ENCODE results near the gene MISP3.
"Not testable (repeated sequence)": the region's sequence is repeated elsewhere in the genome, so short reads cannot be mapped to it uniquely, and the experiment has no call there.

MISP3 gene

GRCh38 chr19:14072535-14073260 is at the start of gene MISP3:
Gene MISP3, plus strand, starts transcription at chr19:14072786. Its CDS starts 524 bp downstream, at chr19:14073310.
- no peak for DNase-seq

DNA sequence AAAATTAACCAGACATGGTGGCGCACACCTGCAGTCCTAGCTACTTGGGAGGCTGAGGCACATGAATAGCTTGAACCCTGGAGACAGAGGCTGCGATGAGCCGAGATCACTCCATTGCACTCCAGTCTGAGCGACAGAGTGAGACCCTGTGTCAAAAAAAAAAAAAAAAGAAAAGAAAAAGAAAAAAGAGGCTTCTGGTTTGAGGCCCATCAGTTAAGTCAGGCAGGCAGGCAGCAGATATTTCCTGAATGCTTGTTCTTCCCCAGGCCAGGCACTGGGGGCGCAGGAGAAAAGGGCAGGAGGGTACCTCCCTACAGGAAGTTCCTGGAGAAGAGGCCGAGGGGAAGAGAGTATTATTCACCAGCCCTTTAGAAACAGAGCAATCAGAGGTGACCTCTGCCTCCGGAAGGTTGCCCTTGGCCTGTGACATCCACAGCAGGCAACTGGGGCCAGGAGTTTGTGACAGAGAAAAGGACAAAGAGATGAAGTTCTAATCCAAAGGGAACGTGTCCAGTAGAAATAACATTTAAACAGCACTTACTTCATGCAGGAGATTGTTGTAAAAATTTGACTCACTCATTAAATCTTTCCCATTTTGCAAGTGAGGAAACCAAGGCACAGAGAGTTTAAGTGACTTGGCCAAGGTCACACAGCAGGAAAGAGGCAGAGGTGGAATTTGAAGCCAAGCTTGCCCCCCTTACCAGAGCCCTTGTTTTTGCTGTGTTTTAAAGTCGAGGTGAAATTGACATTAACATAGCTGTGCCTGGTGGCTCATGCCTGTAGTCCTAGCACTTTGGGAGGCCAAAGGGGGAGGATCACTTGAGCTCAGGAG is 49.0 kb upstream of the MISP3 start:
- DNase-seq, result no peak

DNA sequence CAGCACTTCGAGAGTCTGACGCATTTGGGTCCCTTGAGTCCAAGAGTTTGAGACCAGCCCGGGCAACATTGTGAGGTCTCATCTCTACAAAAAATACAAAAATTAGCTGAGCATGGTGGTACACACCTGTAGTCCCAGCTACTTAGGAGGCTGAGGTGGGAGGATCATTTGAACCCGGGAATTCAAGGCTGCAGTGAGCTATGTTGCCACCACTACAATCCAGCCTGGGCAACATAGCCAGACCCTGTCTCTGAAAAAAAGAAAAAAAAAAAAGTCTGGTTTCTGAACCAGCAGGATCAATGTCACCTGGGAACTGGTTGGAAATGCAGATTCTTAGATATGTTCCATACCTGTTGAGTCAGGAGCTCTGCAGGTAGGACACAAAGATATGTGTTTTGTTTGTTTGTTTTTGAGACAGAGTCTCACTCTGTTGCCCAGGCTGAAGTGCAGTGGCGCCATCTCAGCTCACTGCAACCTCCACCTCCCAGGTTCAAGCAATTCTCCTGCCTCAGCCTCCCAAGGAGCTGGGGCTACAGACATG is 45.9 kb upstream of the MISP3 start:
- DNase-seq, result not testable (repeated sequence)

- no peak for DNase-seq
These were observed 44.6 kb upstream of the MISP3 start, which contains the start of gene RLN3 for GRCh38 chr19:14027856-14028450. Gene RLN3, plus strand, starts transcription at chr19:14028148. Its CDS starts 57 bp downstream, at chr19:14028205.

- no peak for DNase-seq
These were observed 43.7 kb upstream of the MISP3 start for GRCh38 chr19:14028901-14029300.

GRCh38 chr19:14030997-14031718 is 41.4 kb upstream of the MISP3 start:
- DNase-seq, result no peak

GRCh38 chr19:14031719-14032480 is 40.7 kb upstream of the MISP3 start, which contains the start of gene IL27RA:
Gene IL27RA, plus strand, starts transcription at chr19:14031762. Its CDS starts 111 bp downstream, at chr19:14031873.
- DNase-seq, result peak; percentile 66

DNA sequence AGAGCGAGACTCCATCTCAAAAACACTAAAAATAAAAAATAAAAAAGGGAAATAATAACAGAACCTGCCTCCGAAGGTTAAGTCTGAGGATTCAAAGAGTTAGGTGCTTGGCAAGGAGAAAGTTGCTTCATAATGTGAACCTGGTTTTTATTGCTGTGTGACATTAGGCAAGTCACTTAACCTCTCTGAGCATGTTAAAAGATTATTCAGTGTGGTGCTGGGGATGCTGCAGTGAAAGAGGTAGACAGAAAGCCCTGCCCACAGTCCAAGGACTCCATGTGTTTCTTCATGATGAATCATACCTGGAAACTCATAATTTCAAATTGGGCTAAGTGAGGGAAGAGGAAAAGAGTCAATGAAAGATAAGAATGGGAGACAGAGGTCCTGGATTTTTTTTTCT is 38.6 kb upstream of the MISP3 start:
- DNase-seq, result no peak

GRCh38 chr19:14035159-14035558 is 37.4 kb upstream of the MISP3 start:
- DNase-seq, result not testable (repeated sequence)

DNA sequence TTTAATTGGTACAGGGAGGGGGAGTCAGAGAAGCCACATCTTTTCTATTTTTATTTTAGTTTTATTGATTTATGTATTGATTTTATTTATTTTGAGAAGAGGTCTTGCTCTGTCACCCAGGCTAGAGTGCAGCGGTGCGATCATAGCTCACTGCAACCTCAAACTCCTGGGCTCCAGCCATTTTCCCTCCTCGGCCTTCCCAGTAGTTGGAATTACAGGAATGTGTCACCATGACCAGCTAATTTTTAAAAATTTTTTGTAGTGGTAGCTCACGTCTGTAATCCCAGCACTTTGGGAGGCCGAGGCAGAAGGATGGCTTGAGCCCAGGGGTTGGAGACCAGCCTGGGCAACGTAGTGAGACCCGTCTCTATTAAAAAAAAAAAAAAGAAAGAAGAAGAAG is 36.9 kb upstream of the MISP3 start:
- DNase-seq, result no peak

GRCh38 chr19:14039181-14039580 is 33.4 kb upstream of the MISP3 start:
- DNase-seq, result no peak

- peak; percentile 44 for DNase-seq
These were observed 29.7 kb upstream of the MISP3 start for GRCh38 chr19:14042659-14043608.

- DNase-seq, result not testable (repeated sequence)
These were observed 24.7 kb upstream of the MISP3 start for GRCh38 chr19:14047866-14048265.

GRCh38 chr19:14048443-14049153 is 24.0 kb upstream of the MISP3 start:
- DNase-seq, result peak; percentile 26

- DNase-seq, result no peak
These were observed 22.1 kb upstream of the MISP3 start for GRCh38 chr19:14050512-14050911.

GRCh38 chr19:14050961-14051360 is 21.6 kb upstream of the MISP3 start:
- not testable (repeated sequence) for DNase-seq

- DNase-seq, result no peak
These were observed 20.6 kb upstream of the MISP3 start for GRCh38 chr19:14051980-14052379.

- no peak for DNase-seq
These were observed 20.1 kb upstream of the MISP3 start for GRCh38 chr19:14052470-14052869.

- DNase-seq, result no peak
These were observed 19.6 kb upstream of the MISP3 start for GRCh38 chr19:14053032-14053431.

GRCh38 chr19:14053500-14053899 is 19.1 kb upstream of the MISP3 start:
- DNase-seq, result no peak
